Thyroid gland (tissue), 4 donors: ENCODE results near the gene BCAS3.

Experiments used
- CTCF ChIP-seq, 6 experiments: fragments of 200-600 bp in 3 of 6; fragments of 450-650 bp in 3 of 6; sonication (generic) in 3 of 6; IDR thresholded peaks; one replicate each; pipeline ENCODE4 v1.5.1; 2016 to 2019; ENCODE audit warnings: antibody characterized with exemption in 6 of 6, mild to moderate bottlenecking in 2 of 6, inconsistent platforms in 1 of 6, moderate library complexity in 1 of 6
- POLR2A ChIP-seq, 2 donors: fragments of 450-650 bp; IDR thresholded peaks; one replicate each; pipeline ENCODE4 v1.6.1; 2017; ENCODE audit warnings: antibody characterized with exemption in 2 of 2, mild to moderate bottlenecking in 2 of 2, moderate library complexity in 1 of 2

GRCh38 chr17:61204456-61204855 is 526.8 kb downstream of the BCAS3 start:
- no peak for TF ChIP-seq CTCF (IDR thresholded peaks at IDR 0.05)
- TF ChIP-seq POLR2A (IDR thresholded peaks at IDR 0.05), result no peak
